AG08396 (cell line): Measurements from ENCODE around the gene SRRM3.
"Not testable (repeated sequence)": the region's sequence is repeated elsewhere in the genome, so short reads cannot be mapped to it uniquely, and the experiment has no call there.

Experiments used
- DNase-seq: peaks from one replicate; pipeline ENCODE4 v3.0.0; 2012; ENCODE audit warnings: low spot score, mixed read lengths

The SRRM3 gene

GRCh38 chr7:76291351-76292212 is 89.9 kb downstream of the SRRM3 start:
- DNase-seq = peak; percentile 89

GRCh38 chr7:76292213-76292573 is 90.5 kb downstream of the SRRM3 start:
- no peak for DNase-seq

- not testable (repeated sequence) for DNase-seq
These were observed 91.2 kb downstream of the SRRM3 start for GRCh38 chr7:76292911-76293310.

- DNase-seq = no peak
These were observed 91.8 kb downstream of the SRRM3 start for GRCh38 chr7:76293407-76293901.

GRCh38 chr7:76294344-76295024 is 92.8 kb downstream of the SRRM3 start:
- DNase-seq = peak; percentile 88

GRCh38 chr7:76296743-76297740 is 95.3 kb downstream of the SRRM3 start:
- DNase-seq = peak; percentile 67

- no peak for DNase-seq
These were observed 98.6 kb downstream of the SRRM3 start for GRCh38 chr7:76300166-76300731.

GRCh38 chr7:76301000-76301399 is 99.3 kb downstream of the SRRM3 start:
- DNase-seq = no peak

- peak; percentile 91 for DNase-seq
These were observed 100.9 kb downstream of the SRRM3 start, which contains the start of gene HSPB1 for GRCh38 chr7:76302347-76303201. Gene HSPB1, plus strand, starts transcription at chr7:76302673. Its CDS starts 40 bp downstream, at chr7:76302713.

GRCh38 chr7:76303202-76304147 is 101.8 kb downstream of the SRRM3 start:
- DNase-seq = peak; percentile 93

GRCh38 chr7:76304888-76305375 is 103.2 kb downstream of the SRRM3 start:
- DNase-seq = no peak

- DNase-seq = not testable (repeated sequence)
These were observed 107.2 kb downstream of the SRRM3 start for GRCh38 chr7:76308874-76309273.

- DNase-seq = not testable (repeated sequence)
These were observed 107.8 kb downstream of the SRRM3 start for GRCh38 chr7:76309341-76310101.

GRCh38 chr7:76310102-76310957 is 108.6 kb downstream of the SRRM3 start:
- DNase-seq = no peak

GRCh38 chr7:76311838-76312237 is 110.1 kb downstream of the SRRM3 start:
- not testable (repeated sequence) for DNase-seq

- peak; percentile 92 for DNase-seq
These were observed 112.5 kb downstream of the SRRM3 start for GRCh38 chr7:76314042-76314721.

GRCh38 chr7:76314740-76315139 is 113.0 kb downstream of the SRRM3 start:
- DNase-seq = not testable (repeated sequence)
